CD1c-positive myeloid dendritic cell (primary cell): ENCODE results near the gene CYB561D1.

Source experiments
- DNase-seq: peaks from one replicate; pipeline ENCODE4 v3.0.0-alpha.2; 2016; ENCODE audit errors: extremely low spot score

The CYB561D1 gene

GRCh38 chr1:109529881-109530456 lies 36.1 kb downstream of the CYB561D1 start:
- no peak for DNase-seq

- DNase-seq, result no peak
Observed at GRCh38 chr1:109530457-109531087, 36.7 kb downstream of the CYB561D1 start.

GRCh38 chr1:109531380-109531779 lies 37.5 kb downstream of the CYB561D1 start:
- DNase-seq, result no peak

- DNase-seq, result no peak
Observed at GRCh38 chr1:109531826-109532364, 38.0 kb downstream of the CYB561D1 start.

GRCh38 chr1:109532365-109533136 lies 38.7 kb downstream of the CYB561D1 start:
- peak; percentile 91 for DNase-seq

- peak; percentile 21 for DNase-seq
Observed at GRCh38 chr1:109534307-109534858, 40.5 kb downstream of the CYB561D1 start.

- no peak for DNase-seq
Observed at GRCh38 chr1:109535481-109535880, 41.6 kb downstream of the CYB561D1 start.

- no peak for DNase-seq
Observed at GRCh38 chr1:109535971-109536491, 42.1 kb downstream of the CYB561D1 start.

GRCh38 chr1:109537450-109538178 lies 43.7 kb downstream of the CYB561D1 start:
- DNase-seq, result no peak

GRCh38 chr1:109538827-109539555 lies 45.1 kb downstream of the CYB561D1 start:
- no peak for DNase-seq

GRCh38 chr1:109539676-109540075 lies 45.8 kb downstream of the CYB561D1 start, which contains the start of gene GPR61:
Gene GPR61, plus strand, starts transcription at chr1:109539872. Its CDS starts 3,151 bp downstream, at chr1:109543023.
- no peak for DNase-seq

GRCh38 chr1:109541102-109541501 lies 47.2 kb downstream of the CYB561D1 start:
- no peak for DNase-seq

GRCh38 chr1:109542657-109543056 lies 48.8 kb downstream of the CYB561D1 start:
- DNase-seq, result no peak

GRCh38 chr1:109543283-109543987 lies 49.5 kb downstream of the CYB561D1 start:
- DNase-seq, result no peak

- DNase-seq, result no peak
Observed at GRCh38 chr1:109543988-109544735, 50.3 kb downstream of the CYB561D1 start.

GRCh38 chr1:109546311-109547109 lies 52.6 kb downstream of the CYB561D1 start:
- DNase-seq, result peak; percentile 94

GRCh38 chr1:109547463-109548320 lies 53.8 kb downstream of the CYB561D1 start:
- no peak for DNase-seq
